Ramos (cell line): ENCODE data around the gene ARHGAP23.

Experiments
- in situ Hi-C: fragments of 300-500 bp; cut with MboI; formaldehyde crosslinking; loops from one replicate; pipeline ENCODE4 v1.14.3; 2022; ENCODE audit warnings: low sequenced_read_pairs; ENCODE audit not compliant: unreplicated experiment

The ARHGAP23 gene

GRCh38 chr17:38421171-38421841 lies 7.0 kb upstream of the ARHGAP23 start:
- in situ Hi-C loops = loop anchor here (10.0 kb wide), 1 partner anchor 63 kb away; no protein-coding TSS in a partner anchor

- in situ Hi-C loops = loop anchor here (10.0 kb wide), 1 partner anchor 63 kb away; no protein-coding TSS in a partner anchor
These were observed 6.1 kb upstream of the ARHGAP23 start for GRCh38 chr17:38421871-38422827.

GRCh38 chr17:38424297-38424972 lies 3.8 kb upstream of the ARHGAP23 start:
- in situ Hi-C loops = loop anchor here (10.0 kb wide), 1 partner anchor 60 kb away; no protein-coding TSS in a partner anchor

- in situ Hi-C loops = loop anchor here (10.0 kb wide), 1 partner anchor 60 kb away; no protein-coding TSS in a partner anchor
These were observed 3.2 kb upstream of the ARHGAP23 start for GRCh38 chr17:38425031-38425430.

- in situ Hi-C loops = loop anchor here (10.0 kb wide), 1 partner anchor 59 kb away; no protein-coding TSS in a partner anchor
These were observed 2.5 kb upstream of the ARHGAP23 start for GRCh38 chr17:38425744-38426143.

- in situ Hi-C loops = loop anchor here (10.0 kb wide), 1 partner anchor 58 kb away; no protein-coding TSS in a partner anchor
These were observed 1.8 kb upstream of the ARHGAP23 start for GRCh38 chr17:38426441-38426840.

GRCh38 chr17:38427160-38427949 lies 909 bp upstream of the ARHGAP23 start:
- in situ Hi-C loops = loop anchor here (10.0 kb wide), 1 partner anchor 57 kb away; no protein-coding TSS in a partner anchor

- in situ Hi-C loops = loop anchor here (10.0 kb wide), 1 partner anchor 56 kb away; no protein-coding TSS in a partner anchor
These were observed 543 bp downstream of the ARHGAP23 start for GRCh38 chr17:38428643-38429371.

- in situ Hi-C loops = loop anchor here (10.0 kb wide), 2 partner anchors 55 to 235 kb away; no protein-coding TSS in a partner anchor
These were observed 1.3 kb downstream of the ARHGAP23 start for GRCh38 chr17:38429476-38430100.

GRCh38 chr17:38430316-38430715 lies 2.1 kb downstream of the ARHGAP23 start:
- in situ Hi-C loops = loop anchor here (10.0 kb wide), 1 partner anchor 234 kb away; no protein-coding TSS in a partner anchor

- in situ Hi-C loops = loop anchor here (10.0 kb wide), 1 partner anchor 234 kb away; no protein-coding TSS in a partner anchor
These were observed 2.6 kb downstream of the ARHGAP23 start for GRCh38 chr17:38430822-38431221.

GRCh38 chr17:38431346-38432145 lies 3.3 kb downstream of the ARHGAP23 start:
- in situ Hi-C loops = loop anchor here (10.0 kb wide), 1 partner anchor 233 kb away; no protein-coding TSS in a partner anchor

GRCh38 chr17:38434178-38434665 lies 6.0 kb downstream of the ARHGAP23 start:
- in situ Hi-C loops = loop anchor here (10.0 kb wide), 1 partner anchor 231 kb away; no protein-coding TSS in a partner anchor

GRCh38 chr17:38435795-38436194 lies 7.5 kb downstream of the ARHGAP23 start:
- in situ Hi-C loops = loop anchor here (10.0 kb wide), 1 partner anchor 229 kb away; no protein-coding TSS in a partner anchor

GRCh38 chr17:38436386-38436785 lies 8.1 kb downstream of the ARHGAP23 start:
- in situ Hi-C loops = loop anchor here (10.0 kb wide), 1 partner anchor 228 kb away; no protein-coding TSS in a partner anchor

GRCh38 chr17:38437313-38437712 lies 9.0 kb downstream of the ARHGAP23 start:
- in situ Hi-C loops = loop anchor here (10.0 kb wide), 1 partner anchor 227 kb away; no protein-coding TSS in a partner anchor

GRCh38 chr17:38439436-38439835 lies 11.2 kb downstream of the ARHGAP23 start:
- in situ Hi-C loops = loop anchor here (10.0 kb wide), 1 partner anchor 225 kb away; no protein-coding TSS in a partner anchor
